ENCODE results near the gene TMEM161A.

Gene TMEM161A

DNA sequence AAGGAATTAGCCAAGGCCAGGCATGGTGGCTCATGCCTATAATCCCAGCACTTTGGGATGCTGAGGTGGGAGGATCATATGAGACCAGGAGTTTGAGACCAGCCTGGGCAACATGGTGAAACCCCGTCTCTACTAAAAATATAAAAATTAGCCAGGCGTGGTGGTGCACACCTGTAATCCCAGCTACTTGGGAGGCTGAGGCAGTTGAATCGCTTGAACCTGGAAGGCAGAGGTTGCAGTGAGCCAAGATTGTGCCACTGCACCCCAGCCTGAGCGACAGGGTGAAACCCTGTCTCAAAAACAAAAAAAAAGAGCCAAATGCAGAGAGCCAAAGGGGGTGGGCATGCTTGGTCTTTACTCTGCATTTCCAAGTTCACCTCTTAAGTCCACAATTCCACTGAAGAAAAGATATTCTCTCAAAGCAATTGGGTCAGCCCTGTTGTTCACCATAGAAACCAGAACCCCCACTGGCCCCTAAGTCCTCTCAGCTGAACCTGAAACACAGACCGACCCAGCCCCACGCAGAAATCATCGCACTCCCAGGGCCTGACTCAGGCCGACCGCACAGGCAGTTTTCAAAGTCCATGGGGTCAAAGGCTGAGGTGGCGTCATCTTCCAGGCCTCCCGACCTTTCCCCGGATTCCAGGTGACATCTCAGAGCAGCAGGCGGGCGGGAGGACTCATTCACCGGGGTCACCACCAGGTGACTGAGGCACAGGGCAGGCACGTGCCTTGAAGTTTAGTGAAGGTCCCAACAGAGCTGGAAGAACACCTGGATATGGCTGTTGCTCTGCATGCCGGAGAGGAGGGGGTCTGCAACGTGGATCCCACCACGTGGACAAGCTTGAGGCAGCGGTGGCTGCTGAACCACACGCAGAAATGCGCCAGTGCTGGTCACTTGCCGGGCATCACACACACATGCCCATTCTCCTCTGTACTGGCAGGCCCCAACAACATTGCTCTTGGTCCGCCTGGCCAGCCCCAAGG is 41.3 kb downstream of the TMEM161A start:
- no peak for DNase-seq (ENCODE audit: low spot score)

DNA sequence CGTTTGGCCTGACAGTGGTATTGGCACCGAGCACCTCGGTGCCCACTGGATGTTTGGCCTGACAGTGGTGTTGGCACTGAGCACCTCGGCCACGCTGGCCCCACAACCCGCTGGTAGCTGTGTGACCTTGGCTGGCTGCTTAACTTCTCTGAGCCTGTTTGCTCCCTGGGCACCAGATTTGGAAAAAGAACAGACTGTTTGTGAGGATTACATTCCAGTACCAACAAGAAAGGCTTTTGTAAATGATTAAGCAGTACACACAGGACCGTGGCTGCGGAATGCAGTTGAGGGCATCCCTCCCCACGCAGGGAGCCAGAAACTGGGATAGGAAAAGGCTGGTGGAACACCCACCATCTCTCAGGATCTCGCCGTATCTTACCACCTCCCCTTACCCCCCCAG is 42.6 kb downstream of the TMEM161A start:
- no peak for DNase-seq (ENCODE audit: low spot score)

DNA sequence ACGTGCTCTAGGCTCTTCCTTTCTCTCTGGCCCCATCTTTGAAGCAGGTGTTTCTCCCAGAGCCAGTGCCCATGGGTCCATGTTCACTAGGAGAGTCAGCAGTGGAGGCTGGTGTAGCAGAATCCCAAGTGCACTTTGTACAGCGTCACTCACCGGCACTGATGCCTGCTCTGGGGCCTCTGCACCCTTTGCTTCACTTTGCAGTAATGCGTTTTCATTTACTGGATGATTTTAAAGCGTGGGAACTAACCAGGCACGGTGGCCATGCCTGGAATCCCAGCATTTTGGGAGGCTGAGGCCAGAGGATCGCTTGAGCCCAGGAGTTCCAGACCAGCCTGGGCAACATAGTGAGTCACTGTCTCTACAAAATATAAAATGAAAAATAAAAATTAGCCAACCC is 43.8 kb downstream of the TMEM161A start:
- no peak for DNase-seq (ENCODE audit: low spot score)

DNA sequence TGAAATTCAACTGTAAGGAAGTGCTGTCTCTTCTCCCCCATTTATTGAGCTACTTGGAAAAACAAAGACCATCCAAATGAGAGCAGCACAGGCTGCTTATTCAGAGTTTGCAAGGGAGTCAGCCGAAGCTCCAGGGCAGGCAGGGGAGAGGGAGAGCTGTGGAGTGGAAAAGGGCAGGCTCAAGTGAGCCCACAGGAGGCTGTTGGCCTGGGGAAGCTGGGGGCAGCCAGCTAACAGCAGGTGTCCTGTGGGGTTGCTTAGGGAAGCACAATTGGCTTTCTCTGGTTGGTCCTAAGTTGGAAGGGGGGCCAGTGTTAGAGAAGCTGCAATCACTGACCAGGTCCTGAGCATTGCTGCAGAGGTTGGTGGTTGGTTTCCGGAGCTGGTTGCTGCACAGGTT is 50.6 kb downstream of the TMEM161A start:
- DNase-seq (ENCODE audit: low spot score), result no peak

DNA sequence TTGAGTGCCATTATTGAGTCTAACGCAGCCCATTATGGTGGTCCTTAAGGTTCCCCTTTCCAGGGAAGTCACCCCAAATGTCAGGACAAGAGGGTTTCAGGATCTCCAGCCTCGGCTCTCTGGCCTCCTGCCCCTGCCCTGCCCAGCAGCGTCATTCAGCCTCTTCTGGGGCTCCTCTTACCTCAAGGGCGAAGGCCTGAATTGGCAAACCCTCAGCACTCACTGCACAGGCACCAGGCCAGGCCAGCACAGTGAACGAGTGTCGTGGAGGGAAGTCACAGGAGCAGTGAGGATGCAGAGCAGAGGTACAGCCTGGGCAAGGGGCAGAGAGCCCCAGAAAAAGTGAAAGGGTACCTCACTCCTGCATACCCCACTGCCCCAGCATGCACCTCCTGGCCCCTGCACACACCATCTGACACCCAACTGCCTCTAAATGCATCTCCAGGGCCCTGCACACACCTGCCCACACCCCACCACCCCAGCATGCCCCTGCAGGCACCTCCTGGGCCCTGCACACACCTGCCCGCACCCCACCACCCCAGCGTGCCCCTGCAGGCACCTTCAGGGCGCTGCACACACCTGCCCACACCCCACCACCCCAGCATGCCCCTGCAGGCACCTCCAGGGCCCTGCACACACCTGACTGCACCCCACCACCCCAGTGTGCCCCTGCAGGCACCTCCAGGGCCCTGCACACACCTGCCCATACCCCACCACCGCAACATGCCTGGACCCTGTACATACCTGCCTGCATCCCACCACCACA is 54.7 kb downstream of the TMEM161A start:
- DNase-seq (ENCODE audit: low spot score), result no peak

DNA sequence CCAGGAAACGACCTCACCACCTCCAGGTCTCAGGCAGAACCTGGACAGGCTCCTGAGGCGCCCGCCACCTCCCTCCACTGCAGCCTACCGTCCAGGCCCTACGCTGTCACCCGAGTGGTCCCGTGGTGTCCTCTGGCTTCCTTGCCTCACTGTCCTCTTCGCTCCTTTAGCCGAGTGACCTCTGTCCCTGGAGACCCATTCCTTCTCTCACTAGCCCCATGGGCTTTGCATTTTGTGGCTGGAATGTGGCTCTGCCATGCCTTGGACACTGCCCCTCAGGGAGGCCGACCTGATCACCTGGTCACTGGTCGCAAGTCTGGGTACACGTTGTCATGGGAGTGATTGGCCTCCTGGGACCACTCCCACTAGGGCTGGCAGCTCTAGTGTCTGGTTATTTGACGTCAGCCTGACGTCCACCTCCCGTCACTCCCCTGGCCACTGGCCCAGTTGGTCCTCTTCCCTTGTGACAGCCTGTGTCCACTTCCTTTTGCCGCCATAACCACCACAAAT is 56.6 kb downstream of the TMEM161A start:
- DNase-seq (ENCODE audit: low spot score), result no peak

DNA sequence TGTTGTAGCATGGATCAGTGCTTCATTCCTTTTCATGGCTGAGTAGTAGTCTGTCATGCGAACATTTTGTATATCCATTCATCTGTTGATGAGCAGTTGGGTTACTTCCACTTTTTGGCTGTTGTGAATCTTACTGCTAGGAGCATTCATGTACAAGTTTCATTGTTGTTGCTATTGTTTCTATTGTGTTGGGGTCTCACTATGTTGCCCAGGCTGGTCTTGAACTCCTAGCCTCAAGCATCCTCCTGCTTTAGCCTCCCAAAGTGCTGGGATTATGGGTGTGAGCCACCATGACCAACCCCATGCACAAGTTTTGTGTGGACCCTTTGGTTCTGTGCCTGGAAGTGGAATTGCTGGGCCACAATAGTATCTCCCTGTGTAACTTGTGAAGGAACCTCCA is 58.7 kb downstream of the TMEM161A start:
- DNase-seq (ENCODE audit: low spot score), result no peak

DNA sequence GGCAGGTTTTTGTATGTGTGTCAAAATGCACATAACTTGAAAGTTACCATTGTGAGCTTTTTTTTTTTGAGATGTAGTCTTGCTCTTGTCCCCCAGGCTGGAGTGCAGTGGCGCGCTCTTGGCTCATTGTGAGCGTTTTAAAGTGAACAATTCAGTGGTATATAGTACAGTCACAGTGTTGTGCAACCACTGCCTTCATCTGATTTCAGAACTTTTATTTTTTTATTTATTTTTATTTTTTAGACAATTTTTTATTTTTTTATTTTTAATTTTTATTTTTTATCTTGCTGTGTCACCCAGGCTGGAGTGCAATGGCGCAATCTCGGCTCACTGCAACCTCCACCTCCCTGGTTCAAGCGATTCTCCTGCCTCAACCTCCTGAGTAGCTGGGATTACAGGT is 59.5 kb downstream of the TMEM161A start:
- no peak for DNase-seq (ENCODE audit: low spot score)

DNA sequence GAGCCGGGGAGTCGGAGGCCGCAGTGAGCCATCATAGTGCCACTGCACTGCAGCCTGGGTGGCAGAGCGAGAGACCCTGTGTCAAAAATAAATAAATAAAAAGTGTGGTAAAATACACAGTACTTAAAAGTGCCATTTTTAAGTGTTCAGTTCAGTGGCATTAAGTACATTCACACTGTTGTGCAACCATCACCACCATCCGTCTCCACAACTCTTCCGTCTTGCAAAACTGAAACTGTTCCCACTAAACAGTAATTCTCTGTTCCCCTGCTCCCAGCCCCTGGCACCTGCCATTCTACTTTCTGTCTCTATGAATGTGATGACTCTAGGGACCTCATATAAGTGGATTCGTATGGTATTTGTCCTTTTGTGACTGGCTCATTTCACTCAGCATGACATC is 61.2 kb downstream of the TMEM161A start:
- no peak for DNase-seq (ENCODE audit: low spot score)

DNA sequence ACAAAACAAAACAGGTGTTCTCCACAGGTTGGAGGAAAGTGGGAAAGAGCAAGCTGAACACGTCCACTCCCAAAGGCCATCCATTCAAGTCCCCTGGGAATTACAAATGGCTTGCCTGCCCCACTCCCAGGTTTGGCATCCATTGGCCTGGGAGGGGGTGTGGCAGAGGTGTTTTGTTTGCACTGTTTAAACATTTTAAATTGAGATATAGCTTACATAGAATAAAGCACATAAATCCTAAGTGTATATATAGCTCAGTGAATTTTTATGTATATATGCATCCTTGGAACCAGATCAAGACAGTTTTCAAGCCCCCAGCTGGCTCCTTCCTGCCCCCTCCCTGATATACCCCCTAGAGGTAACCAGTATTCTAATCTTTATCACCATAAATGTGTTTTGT is 61.8 kb downstream of the TMEM161A start:
- no peak for DNase-seq (ENCODE audit: low spot score)

DNA sequence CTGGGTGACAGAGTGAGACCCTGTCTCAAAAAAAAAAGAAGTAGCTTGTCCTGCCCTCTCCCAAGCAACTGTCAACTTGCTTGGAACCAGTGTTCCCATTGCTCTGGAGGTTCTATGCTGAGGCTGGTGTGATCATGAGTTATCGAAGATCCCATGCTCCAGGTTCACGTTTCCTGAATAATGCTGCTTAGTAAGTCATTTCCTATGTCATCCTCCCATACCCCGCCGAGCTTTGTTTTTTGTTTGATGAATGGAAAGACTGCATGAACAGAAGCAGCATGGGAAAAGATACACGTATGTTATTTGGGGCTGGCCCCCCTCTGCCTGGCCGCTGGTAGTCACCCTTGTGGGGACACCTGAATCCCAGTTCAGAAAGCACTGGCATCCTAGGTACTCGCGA is 63.2 kb downstream of the TMEM161A start:
- DNase-seq (ENCODE audit: low spot score), result no peak

DNA sequence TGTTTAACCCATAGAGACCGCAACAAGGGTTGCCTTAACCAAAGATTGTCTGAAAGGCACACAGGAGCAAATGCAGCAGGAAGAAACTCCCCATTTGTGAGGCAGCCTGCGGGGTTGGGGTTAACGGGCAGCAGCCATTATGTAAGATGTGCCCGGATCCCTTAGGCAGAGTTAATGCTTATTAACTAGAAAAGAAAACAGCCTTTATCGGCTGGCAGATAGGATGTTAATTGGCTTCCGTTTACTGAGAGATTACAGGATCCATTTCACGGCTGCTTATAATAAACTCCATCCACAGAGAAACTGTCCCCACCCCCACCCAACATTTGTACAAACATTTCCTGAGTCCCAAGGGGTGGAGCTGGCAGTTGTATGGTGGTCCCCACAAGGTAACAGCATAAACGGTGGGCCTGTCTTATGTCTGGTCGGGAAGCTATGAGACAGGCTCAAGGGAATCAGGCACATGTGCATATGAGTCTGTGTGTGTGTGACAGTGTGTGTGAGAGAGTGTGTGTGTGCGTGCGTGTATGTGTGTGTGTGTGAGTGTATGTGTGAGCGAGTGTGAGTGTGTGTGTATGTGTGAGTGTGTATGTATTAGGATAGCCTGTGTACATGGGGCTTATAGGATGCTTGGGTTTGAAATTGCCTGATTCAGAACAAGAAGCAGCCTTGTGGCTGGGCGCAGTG is 63.9 kb downstream of the TMEM161A start:
- DNase-seq (ENCODE audit: low spot score), result no peak

DNA sequence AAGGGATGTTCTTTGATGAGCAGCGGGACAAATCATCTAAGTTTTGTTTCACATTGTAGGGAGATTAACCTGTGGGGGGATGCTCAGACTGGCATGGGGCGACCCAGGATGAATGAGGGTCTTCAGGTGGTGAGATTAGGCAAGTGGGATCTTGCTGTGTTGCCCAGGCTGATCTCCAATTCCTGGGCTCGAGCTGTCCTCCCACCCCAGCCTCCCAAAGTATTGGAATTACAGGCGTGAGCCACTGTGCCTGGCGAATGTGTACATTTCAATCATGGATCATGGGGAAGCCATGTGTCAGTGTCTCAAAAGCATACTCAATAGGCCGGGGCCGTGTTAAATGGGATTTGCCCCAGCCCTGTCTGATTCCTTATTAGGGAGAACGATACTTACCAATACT is 66.4 kb downstream of the TMEM161A start:
- DNase-seq (ENCODE audit: low spot score), result no peak
